ENCODE data around the gene SH3BP4. TPM values are rescaled to one million over a fixed set of nuclear protein-coding genes. Genes with fewer than 3 reads are reported as not detected.

SH3BP4 gene
- total and polyA plus RNA-seq, 2 of the 13 experiments (the other 11 are each of a cell fraction or from before 2014, with no cell fraction given) = 34.6 to 99.1 TPM

DNA sequence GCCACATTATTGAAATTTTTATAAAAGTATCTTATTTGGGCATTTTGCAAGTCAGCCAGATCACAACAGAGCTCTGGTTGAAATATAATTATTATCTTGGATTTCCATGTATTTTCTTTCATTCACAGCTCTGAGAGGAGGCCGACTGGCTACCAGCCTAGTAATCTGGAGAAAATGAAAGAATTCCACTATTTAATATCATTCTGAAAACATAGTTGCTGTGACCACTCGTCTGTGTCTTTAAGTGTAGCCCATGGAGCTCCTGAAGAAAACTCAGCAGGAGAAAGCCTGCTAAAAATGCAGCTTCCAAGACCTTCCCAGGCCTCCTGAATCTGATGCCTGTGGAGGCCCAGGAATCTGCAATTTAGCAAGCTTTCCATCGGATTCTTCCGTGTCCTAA is 114.7 kb downstream of the SH3BP4 start:
- H4K20me1 ChIP-seq (ENCODE audit: insufficient read depth, low read length) = no peaks in the 10 kb centered on the region
- H3K9me3 ChIP-seq (ENCODE audit: low read length) = no peaks in the 10 kb centered on the region
- FAIRE-seq (no peak), DNase-seq (ENCODE audit: low spot score) (no peak), ATAC-seq (no peak)
- POLR2A ChIA-PET = no interaction called here
- intact Hi-C loops (cut with micrococcal nuclease; ENCODE audit: unreplicated experiment) (no loop called here), in situ Hi-C loops (cut with HindIII; ENCODE audit: extremely low pct_ligation_motif_present, low pct_unique_long_range_greater_than_20kb) (no loop called here)
- CTCF ChIA-PET (ENCODE audit: low intra/inter-chr PET ratio, low total read pairs) = no interaction called here
- H3K36me3 ChIP-seq (replicated peaks in 1 of 2; ENCODE audit: control insufficient read depth in 1 of 2, insufficient read depth in 2 of 2, low read length in 2 of 2) = no peaks in the 10 kb centered on the region
- H3K4me3 ChIP-seq (replicated peaks in 1 of 3; ENCODE audit: insufficient read depth in 1 of 3, low read depth in 2 of 3, low read length in 3 of 3) = no peak overlapping the region
- no TSS peak for BruUV-seq (replicated peaks)
- H2AFZ ChIP-seq (ENCODE audit: low read length) = no peak overlapping the region
- no peaks in the 10 kb centered on the region for H3K79me2 ChIP-seq (ENCODE audit: insufficient read depth, low read length)
- no peak overlapping the region for H3K4me2 ChIP-seq (ENCODE audit: low read depth, low read length)
- H3K9ac ChIP-seq (ENCODE audit: insufficient read depth, low read depth, low read length) = no peak overlapping the region
- peaks cover 6 to 26% of the 10 kb centered on the region in 2 experiments for H3K27me3 ChIP-seq (ENCODE audit: control insufficient read depth in 1 of 2, insufficient read depth in 2 of 2, low read length in 2 of 2)
- H3K27ac ChIP-seq (ENCODE audit: extremely low read length, insufficient read depth, low read length) = no peak overlapping the region
- peaks cover 12% of the 10 kb centered on the region for H3K4me1 ChIP-seq (ENCODE audit: insufficient read depth, low read length)
- 40% methylated on average over 4 of the region's 4 CpGs for WGBS (ENCODE audit: low lambda C conversion rate)
- TF ChIP-seq ZNF446 (CRISPR knock-in tag; IDR thresholded peaks at IDR 0.05) (no peak), ZNF878 (CRISPR knock-in tag; IDR thresholded peaks at IDR 0.05) (no peak), MATR3 (CRISPR knock-in tag; IDR thresholded peaks at IDR 0.05) (no peak), ZMYM3 (CRISPR knock-in tag; IDR thresholded peaks at IDR 0.05) (no peak), JARID2 (CRISPR knock-in tag; IDR thresholded peaks at IDR 0.05; ENCODE audit: insufficient replicate concordance) (no peak), ZNF180 (CRISPR knock-in tag; IDR thresholded peaks at IDR 0.05; ENCODE audit: borderline replicate concordance, low read depth) (no peak), SRF (IDR thresholded peaks at IDR 0.05; ENCODE audit: low read depth, low read length) (no peak), BORCS8-MEF2B (CRISPR knock-in tag; IDR thresholded peaks at IDR 0.05) (no peak), SOX6 (IDR thresholded peaks at IDR 0.05) (no peak), SOX6 (CRISPR knock-in tag; IDR thresholded peaks at IDR 0.05) (no peak)

DNA sequence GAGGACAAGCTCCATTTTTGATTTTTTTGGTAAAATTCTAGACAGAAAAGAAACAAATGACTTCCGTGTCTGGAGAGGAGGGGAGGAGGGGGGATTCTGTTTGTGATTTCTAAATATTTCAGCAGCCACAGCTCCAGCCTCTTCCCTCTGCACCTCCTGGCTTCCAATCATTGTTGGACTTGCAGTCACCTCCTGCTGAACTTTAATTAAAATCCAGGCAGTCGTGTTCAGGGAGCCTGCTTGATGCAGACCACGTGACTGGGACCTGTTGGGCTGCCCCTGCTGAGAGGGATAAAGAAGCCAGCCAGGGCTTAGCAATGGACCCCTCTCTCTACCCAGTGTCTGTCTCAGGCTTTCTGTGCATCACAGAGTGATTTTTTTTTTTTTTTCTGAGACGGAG is 115.1 kb downstream of the SH3BP4 start:
- H4K20me1 ChIP-seq (ENCODE audit: insufficient read depth, low read length) = no peaks in the 10 kb centered on the region
- ChIA-PET CTCF (ENCODE audit: low intra/inter-chr PET ratio, low total read pairs) (no interaction called here), POLR2A (no interaction called here)
- TF ChIP-seq ZBED4 (CRISPR knock-in tag; IDR thresholded peaks at IDR 0.05; ENCODE audit: borderline replicate concordance) (no peak), RAD51 (IDR thresholded peaks at IDR 0.05; ENCODE audit: borderline replicate concordance) (peak; percentile 13; the same call in 1 of the 2 replicates), KDM5B (CRISPR knock-in tag; IDR thresholded peaks at IDR 0.05; ENCODE audit: borderline replicate concordance) (no peak)
- H3K9ac ChIP-seq (ENCODE audit: insufficient read depth, low read depth, low read length) = no peak overlapping the region
- ATAC-seq = no peak
- H3K4me2 ChIP-seq (ENCODE audit: low read depth, low read length) = no peak overlapping the region
- no peak overlapping the region for H3K4me3 ChIP-seq (replicated peaks in 1 of 3; ENCODE audit: insufficient read depth in 1 of 3, low read depth in 2 of 3, low read length in 3 of 3)
- no peak overlapping the region for H2AFZ ChIP-seq (ENCODE audit: low read length)
- WGBS (ENCODE audit: low lambda C conversion rate) = 42% methylated on average over 4 of the region's 4 CpGs
- intact Hi-C loops (cut with micrococcal nuclease; ENCODE audit: unreplicated experiment) (no loop called here), in situ Hi-C loops (cut with HindIII; ENCODE audit: extremely low pct_ligation_motif_present, low pct_unique_long_range_greater_than_20kb) (no loop called here)
- FAIRE-seq = no peak
- H3K27me3 ChIP-seq (ENCODE audit: control insufficient read depth in 1 of 2, insufficient read depth in 2 of 2, low read length in 2 of 2) = peaks cover 5 to 22% of the 10 kb centered on the region in 2 experiments
- no peaks in the 10 kb centered on the region for H3K9me3 ChIP-seq (ENCODE audit: low read length)
- no peak overlapping the region for H3K27ac ChIP-seq (ENCODE audit: extremely low read length, insufficient read depth, low read length)
- no peak for DNase-seq (ENCODE audit: low spot score)
- no peaks in the 10 kb centered on the region for H3K36me3 ChIP-seq (replicated peaks in 1 of 2; ENCODE audit: control insufficient read depth in 1 of 2, insufficient read depth in 2 of 2, low read length in 2 of 2)
- H3K79me2 ChIP-seq (ENCODE audit: insufficient read depth, low read length) = no peaks in the 10 kb centered on the region
- no TSS peak for BruUV-seq (replicated peaks)
- H3K4me1 ChIP-seq (ENCODE audit: insufficient read depth, low read length) = peaks cover 12% of the 10 kb centered on the region

Data from HepG2 (cell line).